GM10847 (cell line): ENCODE results near the gene MYO7B.

Source experiments
- POLR2A ChIP-seq: IDR thresholded peaks from 2 replicates; pipeline ENCODE4 v1.6.1; 2011; ENCODE audit not compliant: insufficient read length; ENCODE audit errors: extremely low read depth

The MYO7B gene

DNA sequence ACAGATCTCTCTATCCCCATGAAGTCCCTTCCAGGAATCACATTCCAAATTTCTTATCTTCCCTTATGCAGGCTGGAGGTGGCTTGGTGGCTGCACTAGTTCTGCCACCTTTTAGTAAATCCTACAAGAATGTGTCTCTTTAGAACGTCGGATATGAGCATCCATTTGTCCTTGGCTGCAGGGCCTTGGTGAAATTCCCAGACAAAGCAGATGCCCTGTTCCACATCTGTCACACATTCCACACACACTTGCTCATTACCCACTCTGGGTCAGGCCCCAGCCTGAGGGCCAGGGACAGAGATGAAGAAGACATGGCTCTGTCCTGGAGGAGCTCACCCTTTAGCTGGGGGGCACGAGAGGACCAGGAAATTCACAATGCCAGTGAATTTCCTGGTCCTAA is 79.2 kb downstream of the MYO7B start:
- TF ChIP-seq POLR2A = no peak

DNA sequence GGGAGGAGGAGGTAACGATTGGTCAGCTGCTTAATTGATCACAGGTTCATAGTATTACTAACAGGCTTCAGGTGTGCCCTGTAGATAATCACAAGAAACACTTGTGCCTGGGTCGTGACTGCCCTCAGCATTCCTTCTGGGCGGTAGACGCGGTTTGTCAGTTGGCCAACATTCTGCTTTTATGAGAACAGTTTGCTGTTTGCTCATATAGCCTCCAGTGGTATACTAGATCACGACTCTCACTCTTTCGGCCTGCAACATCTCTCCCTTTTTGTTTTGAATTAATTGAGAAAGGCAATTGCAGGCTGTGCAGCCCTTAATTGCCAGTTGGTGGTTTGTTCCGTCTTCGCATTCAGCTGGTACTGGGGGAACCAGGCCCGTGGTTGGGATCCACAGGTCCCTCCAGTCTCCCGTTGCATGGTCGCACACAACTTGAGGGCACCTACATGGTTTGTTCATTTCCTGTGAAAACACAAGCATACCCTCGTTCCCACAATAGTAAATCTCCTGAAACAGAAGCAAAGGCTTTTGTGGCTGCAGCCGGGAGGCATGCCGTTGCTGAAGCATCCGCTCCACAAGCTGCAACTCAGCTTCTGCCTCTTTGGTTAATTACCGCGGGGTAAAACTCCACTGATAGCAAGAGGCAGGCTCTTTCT is 80.2 kb downstream of the MYO7B start:
- no peak for TF ChIP-seq POLR2A

DNA sequence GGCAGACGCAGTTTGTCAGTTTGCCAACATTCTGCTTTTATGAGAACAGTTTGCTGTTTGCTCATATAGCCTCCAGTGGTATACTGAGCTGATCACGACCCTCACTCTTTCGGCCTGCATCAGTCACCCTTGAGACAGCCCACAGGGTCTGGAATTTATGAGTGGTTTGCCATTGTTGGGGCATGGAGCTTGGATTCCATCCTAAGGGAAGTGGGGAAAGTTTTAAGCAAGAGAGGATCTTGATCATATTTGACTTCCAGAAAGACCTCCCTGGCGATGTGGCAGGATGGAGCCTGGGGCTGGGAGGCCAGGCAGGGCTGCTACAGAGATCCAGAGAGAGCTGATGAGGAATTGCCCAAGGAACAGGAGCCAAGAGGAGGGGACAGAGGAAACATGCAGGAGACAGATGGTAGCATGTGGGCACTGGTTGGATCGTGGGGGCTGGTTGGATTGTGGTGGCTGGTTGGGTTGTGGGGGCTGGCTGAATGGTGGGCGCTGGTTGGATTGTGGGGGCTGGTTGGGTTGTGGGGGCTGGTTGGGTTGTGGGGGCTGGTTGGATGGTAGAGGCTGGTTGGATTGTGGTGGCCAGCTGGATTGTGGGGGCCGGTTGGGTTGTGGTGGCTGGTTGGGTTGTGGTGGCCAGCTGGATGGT is 83.2 kb downstream of the MYO7B start:
- TF ChIP-seq POLR2A = no peak

DNA sequence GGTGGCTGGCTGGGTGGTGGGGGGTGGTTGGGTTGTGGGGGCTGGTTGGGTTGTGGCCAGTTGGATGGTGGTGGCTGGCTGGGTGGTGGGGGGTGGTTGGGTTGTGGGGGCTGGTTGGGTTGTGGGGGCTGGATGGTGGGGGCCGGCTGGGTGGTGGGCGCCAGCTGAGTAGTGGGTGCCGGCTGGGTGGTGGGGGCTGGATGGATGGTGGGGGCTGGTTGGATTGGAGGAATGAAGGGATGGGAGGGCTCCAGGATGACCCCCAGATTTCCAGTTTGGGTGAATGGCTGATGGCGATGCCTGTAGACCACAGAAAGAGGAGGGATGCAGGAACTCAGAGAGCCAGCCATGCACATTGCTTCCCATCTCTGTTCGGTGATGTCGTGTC is 83.7 kb downstream of the MYO7B start:
- no peak for TF ChIP-seq POLR2A

DNA sequence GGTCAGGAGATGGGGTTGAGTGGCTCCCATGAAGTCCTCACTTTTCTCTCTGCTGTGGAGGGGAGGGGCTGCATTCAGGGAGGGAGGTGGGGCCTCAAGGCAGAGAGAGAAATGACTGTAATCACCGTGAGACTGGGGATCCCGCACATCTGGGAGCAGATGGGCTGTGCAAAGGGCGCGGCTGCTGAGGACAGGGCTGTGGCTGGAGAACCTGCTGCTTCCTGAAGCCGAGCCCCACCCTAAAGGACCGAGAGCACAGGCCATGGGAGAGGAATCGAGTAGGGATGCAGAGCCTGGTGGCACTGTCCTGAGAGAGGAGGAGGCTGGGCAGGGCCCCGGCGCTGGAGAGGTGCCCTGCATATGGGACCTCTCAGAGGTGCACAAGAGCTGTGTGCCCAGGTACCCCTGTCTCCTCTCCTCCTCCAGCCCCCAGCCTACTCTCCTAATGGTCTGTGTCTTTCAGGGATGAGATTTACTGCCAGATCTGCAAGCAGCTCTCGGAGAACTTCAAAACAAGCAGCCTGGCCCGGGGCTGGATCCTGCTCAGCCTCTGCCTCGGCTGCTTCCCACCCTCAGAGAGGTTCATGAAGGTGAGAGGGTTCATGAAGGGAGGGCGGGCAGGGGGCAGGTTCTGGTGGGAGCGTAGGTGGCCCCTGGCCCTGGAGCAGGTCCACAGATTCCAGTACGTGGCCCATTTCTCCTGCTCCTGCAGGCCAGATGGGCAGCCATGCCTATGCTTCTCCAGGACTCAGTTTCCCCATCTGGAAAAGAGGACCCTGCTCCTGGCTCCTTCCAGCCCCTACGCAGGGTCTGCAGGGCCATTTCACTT is 84.6 kb downstream of the MYO7B start:
- no peak for TF ChIP-seq POLR2A

DNA sequence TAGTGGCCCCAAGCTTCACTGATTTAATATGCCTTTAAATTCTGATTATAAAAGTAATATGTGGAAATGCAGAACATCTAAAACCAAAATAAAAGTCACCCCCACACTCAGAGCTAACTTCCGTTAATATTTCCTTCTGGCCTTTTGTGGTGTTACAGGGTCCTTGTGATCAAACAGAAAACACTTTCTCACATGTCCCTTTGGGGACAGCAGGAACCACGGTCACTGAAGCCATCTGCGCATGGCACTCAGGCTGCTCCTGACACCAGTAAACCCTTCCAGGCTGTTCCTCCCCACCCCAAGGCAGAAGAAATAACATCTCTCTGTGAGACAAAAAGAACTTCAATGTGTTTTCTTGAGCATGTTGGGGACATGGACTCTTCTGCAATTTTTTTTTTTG is 85.4 kb downstream of the MYO7B start:
- no peak for TF ChIP-seq POLR2A

DNA sequence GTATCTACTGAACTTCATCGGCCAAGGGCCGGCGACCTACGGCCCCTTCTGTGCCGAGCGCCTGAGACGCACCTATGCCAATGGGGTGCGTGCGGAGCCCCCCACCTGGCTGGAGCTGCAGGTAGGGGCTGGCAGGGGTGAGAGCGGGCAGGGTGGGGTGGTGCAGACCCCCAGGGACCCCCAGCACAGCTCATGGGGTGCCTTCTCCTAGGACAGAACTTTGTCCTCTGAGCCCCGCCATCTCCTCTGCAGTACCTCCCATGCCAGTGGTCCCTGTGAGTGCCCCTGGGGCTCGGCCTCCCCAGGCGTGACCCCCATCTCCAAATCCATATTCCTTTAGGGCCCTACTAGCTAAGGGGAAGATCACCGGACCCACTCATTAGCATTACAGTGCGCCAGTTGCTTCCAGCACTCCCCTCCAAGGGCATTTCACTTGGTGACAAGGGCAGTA is 86.5 kb downstream of the MYO7B start:
- TF ChIP-seq POLR2A = no peak

DNA sequence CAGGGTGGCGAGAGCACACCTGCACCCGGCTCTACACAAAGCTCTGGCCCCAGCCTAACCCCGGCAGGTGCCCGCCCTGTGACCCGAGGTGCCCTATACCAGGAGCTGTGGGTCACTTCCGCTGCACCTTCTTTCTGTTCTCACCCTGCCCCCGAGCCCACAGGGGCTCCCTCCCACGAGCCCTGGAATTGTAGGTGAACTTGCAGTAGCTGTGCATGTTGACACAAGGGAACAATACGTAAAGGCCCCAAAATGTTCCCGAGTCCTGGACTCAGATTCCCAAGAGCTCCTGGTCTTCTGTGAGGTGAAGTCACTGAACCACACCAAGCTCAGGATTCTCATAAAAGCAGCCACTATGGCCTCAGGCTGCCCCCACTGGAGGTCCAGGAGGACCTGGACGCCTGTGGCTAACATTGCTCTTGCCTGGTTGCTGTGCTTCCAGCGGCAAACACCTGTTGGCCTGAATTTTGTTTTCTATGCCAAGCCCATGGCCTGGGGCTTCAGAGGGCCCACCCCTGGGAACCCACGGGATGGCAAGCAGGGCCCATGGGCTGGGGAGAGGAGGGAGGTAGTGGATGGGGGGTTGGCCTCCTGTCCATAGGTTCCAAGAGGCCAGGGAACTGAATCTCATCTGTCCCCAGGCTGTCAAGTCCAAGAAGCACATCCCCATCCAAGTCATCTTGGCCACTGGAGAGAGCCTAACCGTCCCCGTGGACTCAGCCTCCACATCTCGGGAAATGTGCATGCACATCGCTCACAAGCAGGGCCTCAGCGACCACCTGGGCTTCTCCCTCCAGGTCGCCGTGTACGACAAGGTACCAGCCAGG is 87.3 kb downstream of the MYO7B start:
- TF ChIP-seq POLR2A = no peak

DNA sequence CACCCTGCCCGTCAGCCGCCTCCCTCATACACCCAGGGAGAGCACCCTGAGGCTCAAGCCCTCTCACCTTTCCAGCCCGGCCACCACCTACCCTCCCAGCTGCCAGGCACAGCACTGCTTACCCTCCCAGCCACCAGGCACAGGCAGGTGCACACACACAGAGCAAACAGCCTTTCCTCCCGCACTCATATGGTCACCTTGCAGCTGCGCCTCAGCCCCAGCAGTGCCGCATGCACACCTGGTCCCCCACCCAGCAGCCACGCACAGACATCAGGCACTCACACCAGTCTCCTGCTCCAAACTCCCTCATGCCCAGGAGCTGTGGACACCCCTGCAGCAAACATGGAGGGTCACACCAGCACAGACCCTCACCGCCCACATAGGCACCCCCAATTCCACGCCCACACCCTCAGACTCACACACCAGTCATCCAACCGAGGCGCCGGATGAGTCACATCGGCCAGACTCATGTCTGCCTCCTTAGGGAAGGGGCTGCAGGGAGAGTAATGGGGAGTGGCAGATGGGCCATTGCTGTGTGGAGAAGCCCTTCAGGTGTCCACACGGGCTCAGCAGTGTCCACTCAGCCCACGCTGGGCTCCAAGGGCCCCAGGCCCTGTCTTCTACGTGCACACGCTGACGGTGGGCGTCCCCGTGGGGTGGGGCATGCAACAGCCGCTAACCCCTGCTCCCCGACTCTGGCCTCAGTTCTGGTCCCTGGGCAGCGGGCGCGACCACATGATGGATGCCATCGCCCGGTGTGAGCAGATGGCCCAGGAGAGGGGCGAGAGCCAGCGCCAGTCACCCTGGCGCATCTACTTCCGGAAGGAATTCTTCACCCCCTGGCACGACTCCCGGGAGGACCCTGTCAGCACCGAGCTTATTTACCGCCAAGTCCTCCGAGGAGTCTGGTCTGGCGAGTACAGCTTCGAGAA is 88.2 kb downstream of the MYO7B start:
- TF ChIP-seq POLR2A = no peak

DNA sequence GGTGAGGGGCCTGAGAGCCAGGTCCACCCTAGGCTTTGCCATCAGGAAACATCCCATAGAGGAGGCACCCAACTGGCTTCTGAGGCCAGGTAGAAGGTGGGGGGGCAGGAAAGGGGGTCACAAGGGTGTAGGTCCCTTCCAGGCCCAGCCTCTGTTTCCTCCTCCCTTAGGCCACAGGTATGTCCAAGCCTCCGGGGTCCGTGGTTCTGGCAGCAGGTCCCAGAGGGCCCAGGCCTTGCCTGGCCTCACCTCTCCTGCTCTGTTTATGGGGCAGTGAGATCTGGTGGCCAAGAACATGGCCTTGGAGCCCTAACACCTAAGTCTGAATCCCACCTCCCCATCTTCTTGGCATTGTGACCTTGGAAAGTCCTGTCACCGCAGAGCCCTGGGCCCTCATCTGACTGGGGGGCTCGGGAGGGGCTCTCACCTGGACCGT is 88.9 kb downstream of the MYO7B start:
- no peak for TF ChIP-seq POLR2A

DNA sequence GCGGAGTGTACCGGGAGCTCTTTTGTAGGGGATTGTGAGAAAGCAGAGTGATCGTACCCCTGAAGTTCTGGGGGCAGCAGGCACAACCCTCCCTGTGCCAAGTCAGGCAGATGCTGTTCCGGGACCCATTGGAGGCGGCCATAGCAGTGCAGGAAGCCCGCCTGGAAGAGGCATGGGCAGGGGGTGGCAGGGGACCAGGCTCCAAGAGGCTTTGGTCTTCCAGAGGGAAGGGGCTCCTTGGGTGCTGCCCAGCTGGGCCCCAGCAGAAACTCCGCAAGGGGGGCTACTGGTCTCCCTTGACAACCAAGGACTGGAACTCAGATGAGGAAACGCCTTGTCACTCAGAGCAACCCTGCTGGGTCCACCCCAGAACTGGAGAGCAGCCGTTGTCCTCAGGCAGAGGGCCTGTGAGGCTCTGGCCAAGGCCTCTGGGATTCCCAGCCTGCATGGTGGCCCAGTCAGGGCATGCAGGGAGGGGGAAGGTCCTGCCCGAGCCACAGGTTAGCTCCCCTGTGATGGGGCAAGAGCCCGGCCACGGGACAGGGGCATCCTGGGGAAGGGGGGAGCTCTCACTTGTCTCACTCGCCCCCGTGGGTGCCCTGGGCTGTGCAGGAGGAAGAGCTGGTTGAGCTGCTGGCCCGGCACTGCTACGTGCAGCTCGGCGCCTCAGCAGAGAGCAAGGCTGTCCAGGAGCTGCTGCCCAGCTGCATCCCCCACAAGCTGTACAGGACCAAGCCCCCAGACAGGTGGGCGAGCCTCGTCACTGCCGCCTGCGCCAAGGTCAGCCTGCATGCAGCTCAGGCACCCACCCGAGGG is 89.5 kb downstream of the MYO7B start:
- no peak for TF ChIP-seq POLR2A

DNA sequence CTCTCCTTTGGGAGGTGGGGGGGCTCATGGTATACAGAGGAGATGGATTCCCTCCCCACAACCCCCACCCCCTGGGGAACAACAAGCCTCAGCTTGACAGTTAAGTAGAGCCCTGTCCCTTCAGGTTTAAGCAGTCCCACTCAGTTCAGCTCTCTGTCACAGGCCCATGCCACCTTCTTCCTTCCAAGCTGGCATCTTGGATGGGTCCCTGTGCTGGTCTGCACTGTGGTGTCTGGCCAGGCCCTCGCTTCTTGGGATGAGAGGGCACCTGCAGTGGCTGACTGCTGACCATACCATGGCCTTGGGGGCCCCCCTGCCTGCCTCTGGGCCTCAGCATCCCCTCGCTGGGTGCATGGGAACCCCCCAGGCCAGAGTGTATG is 90.1 kb downstream of the MYO7B start:
- no peak for TF ChIP-seq POLR2A

DNA sequence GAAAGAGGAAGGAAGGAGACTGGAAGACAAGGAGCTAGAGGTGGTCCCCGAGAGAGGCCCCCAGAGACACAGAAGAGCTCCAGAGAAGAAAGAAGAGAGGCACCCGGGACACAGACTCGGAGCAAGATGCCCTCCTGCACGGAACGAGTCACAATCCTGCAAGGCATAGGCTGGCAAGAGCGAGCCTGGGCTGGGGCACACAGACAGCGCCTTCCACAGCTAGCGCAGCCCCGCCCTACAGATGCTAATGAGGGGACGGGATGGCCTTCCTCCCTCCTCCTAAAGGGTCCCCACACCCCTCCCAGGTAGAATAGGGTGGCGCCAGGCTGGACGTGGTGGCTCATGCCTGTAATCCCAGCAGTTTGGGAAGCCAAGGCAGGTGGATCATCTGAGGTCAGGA is 90.7 kb downstream of the MYO7B start:
- no peak for TF ChIP-seq POLR2A
